ENCODE results near the gene RENBP. TPM values are rescaled to one million over a fixed set of nuclear protein-coding genes. Genes with fewer than 3 reads are reported as not detected.

RENBP gene
- total and polyA plus RNA-seq, 9 of the 15 experiments (the other 6 are each of a cell fraction or from before 2014, with no cell fraction given), result 0.07 to 14.8 (median 10.6) TPM; not detected in 1

GRCh38 chrX:153970357-153971123, 26.1 kb upstream of the RENBP start (continued):
- TF ChIP-seq ZNF740 (CRISPR knock-in tag; IDR thresholded peaks at IDR 0.05) (no peak), ZNF740 (tag; IDR thresholded peaks at IDR 0.05) (no peak), SMAD4 (CRISPR knock-in tag; conservative IDR thresholded peaks at IDR 0.05) (0 out of 2 replicates have a peak, but pooled peaks have one; percentile 25), TCF7 (IDR thresholded peaks at IDR 0.05; ENCODE audit: borderline replicate concordance) (no peak), POU5F1 (IDR thresholded peaks at IDR 0.05; ENCODE audit: borderline replicate concordance, low read depth, low read length, partially characterized antibody) (no peak), CHCHD3 (CRISPR knock-in tag; IDR thresholded peaks at IDR 0.05) (no peak), CBFA2T2 (conservative IDR thresholded peaks at IDR 0.05) (no peak), SAP30 (IDR thresholded peaks at IDR 0.05; ENCODE audit: borderline replicate concordance, insufficient read depth, low read depth, low read length, poor library complexity, severe bottlenecking) (peak; percentile 32), DDX20 (tag; IDR thresholded peaks at IDR 0.05; ENCODE audit: low read depth) (no peak), ELF2 (CRISPR knock-in tag; IDR thresholded peaks at IDR 0.05) (0 out of 2 replicates have a peak, but pooled peaks have one; percentile 18), SIN3B (IDR thresholded peaks at IDR 0.05; ENCODE audit: low read depth) (no peak), HLTF (IDR thresholded peaks at IDR 0.05) (no peak), ATF3 (IDR thresholded peaks at IDR 0.05) (no peak), ATF3 (CRISPR knock-in tag; conservative IDR thresholded peaks at IDR 0.05) (no peak), ZNF785 (CRISPR knock-in tag; IDR thresholded peaks at IDR 0.05) (no peak), SOX6 (IDR thresholded peaks at IDR 0.05) (0 out of 2 replicates have a peak, but pooled peaks have one; percentile 22), CXXC5 (CRISPR knock-in tag; IDR thresholded peaks at IDR 0.05) (0 out of 2 replicates have a peak, but pooled peaks have one; percentile 32), ZNF253 (CRISPR knock-in tag; conservative IDR thresholded peaks at IDR 0.05) (no peak), ZNF431 (CRISPR knock-in tag; IDR thresholded peaks at IDR 0.05) (no peak), XRCC5 (IDR thresholded peaks at IDR 0.05; ENCODE audit: low read depth, low read length) (0 out of 2 replicates have a peak, but pooled peaks have one; percentile 16), MNT (conservative IDR thresholded peaks at IDR 0.05) (peak; percentile 81 to 85), NFIC (IDR thresholded peaks at IDR 0.05) (no peak), POLR3A (IDR thresholded peaks at IDR 0.05; ENCODE audit: borderline replicate concordance, extremely low read depth, insufficient read depth, insufficient read length) (no peak), FOXP1 (CRISPR knock-in tag; IDR thresholded peaks at IDR 0.05) (no peak)
